Spleen (tissue), 11 donors: ENCODE data around the gene RELA. TPM values are rescaled to one million over a fixed set of nuclear protein-coding genes. Genes with fewer than 3 reads are reported as not detected.

Source experiments
- DNase-seq: peaks from one replicate; pipeline ENCODE4 v3.0.0-alpha.2; 2020
- H3K27ac ChIP-seq, 8 donors: fragments of 200-600 bp; sonication (generic) in 7 of 8; 1 replicate in 4 of 8; 2 replicates in 4 of 8; pipeline versions ENCODE4 v1.5.0 to v1.8.0; 2016 to 2021; ENCODE audit warnings: inconsistent platforms in 4 of 8, mild to moderate bottlenecking in 4 of 8, moderate library complexity in 1 of 8
- H3K27me3 ChIP-seq, 7 donors: fragments of 200-600 bp; sonication (generic) in 6 of 7; replicated peaks in 1 of 7; 1 replicate in 4 of 7; 2 replicates in 3 of 7; pipeline versions ENCODE4 v1.5.0 to v1.8.0; 2016 to 2021; ENCODE audit warnings: inconsistent platforms in 3 of 7, mild to moderate bottlenecking in 1 of 7
- H3K36me3 ChIP-seq, 6 donors: fragments of 200-600 bp; sonication (generic) in 5 of 6; 1 replicate in 4 of 6; 2 replicates in 2 of 6; pipeline versions ENCODE4 v1.5.0 to v1.8.0; 2016 to 2021; ENCODE audit warnings: inconsistent platforms in 2 of 6
- H3K4me1 ChIP-seq, 6 donors: fragments of 200-600 bp; sonication (generic) in 5 of 6; 1 replicate in 3 of 6; 2 replicates in 3 of 6; pipeline versions ENCODE4 v1.5.0 to v1.8.0; 2016 to 2021; ENCODE audit warnings: inconsistent platforms in 3 of 6
- H3K4me3 ChIP-seq, 8 donors: fragments of 200-600 bp; sonication (generic) in 7 of 8; 1 replicate in 4 of 8; 2 replicates in 4 of 8; pipeline versions ENCODE4 v1.5.0 to v1.8.0; 2016 to 2021; ENCODE audit warnings: inconsistent platforms in 4 of 8, mild to moderate bottlenecking in 4 of 8, moderate library complexity in 2 of 8
- H3K9me3 ChIP-seq, 8 donors: fragments of 200-600 bp; sonication (generic) in 7 of 8; 1 replicate in 4 of 8; 2 replicates in 4 of 8; pipeline versions ENCODE4 v1.5.0 to v1.8.0; 2016 to 2021; ENCODE audit warnings: inconsistent platforms in 4 of 8
- CTCF ChIP-seq, 11 experiments: fragments of 200-600 bp in 7 of 11; fragments of 450-650 bp in 4 of 11; sonication (generic) in 4 of 11; IDR thresholded peaks in 8 of 11; conservative IDR thresholded peaks in 3 of 11; 1 replicate in 7 of 11; 2 replicates in 4 of 11; pipeline versions ENCODE4 v1.4.0 to v1.8.0; 2016 to 2021; ENCODE audit warnings: antibody characterized with exemption in 11 of 11, inconsistent platforms in 4 of 11, mild to moderate bottlenecking in 1 of 11
- POLR2A ChIP-seq, 3 donors: fragments of 450-650 bp; IDR thresholded peaks; one replicate each; pipeline ENCODE4 v1.5.1; 2017; ENCODE audit warnings: antibody characterized with exemption in 3 of 3, mild to moderate bottlenecking in 1 of 3
- POLR2AphosphoS5 ChIP-seq, 3 donors: sonication (generic); formaldehyde crosslinking; IDR thresholded peaks; one replicate each; pipeline ENCODE4 v1.5.1; 2017; ENCODE audit warnings: antibody characterized with exemption in 3 of 3
- WGBS, 5 donors: extraction: QIAGEN DNeasy Blood & Tissue Kit in 3 of 5; methylation state at CpG; one replicate each; pipeline versions ENCODE4 v1.1.5 to v1.1.7; 2013 to 2018; 5-methylcytosine and 5-hydroxymethylcytosine counted together
- intact Hi-C: fragments of 100-400 bp; cut with DNase I; formaldehyde crosslinking; loops from one replicate; pipeline ENCODE4 v1.15.0; 2023; ENCODE audit warnings: low total_unique reads
- polyA plus RNA-seq, 3 donors: library from polyadenylated mRNA; stranded (reverse); fragments of 200-250 nt; gene quantifications; one replicate each; pipeline ENCODE4 v1.2.1, GENCODE V29; 2013
- total RNA-seq, 7 donors: library from RNA; depleted of rRNA in 3 of 7; stranded (reverse); fragments of >200 nt in 3 of 7; fragmentation: NEBNext Ultra II Directional in 4 of 7; extraction: Animal tissue kit (Norgen Biotek cat#: 25700) in 4 of 7; gene quantifications; one replicate each; pipeline versions ENCODE4 v1.1.0 to v1.2.1, GENCODE V29; 2016 to 2021
- donor health status: healthy with polysubstance abuse.
- donor health status: DM: no; HTN: no; CAD: no; lungs with moderate emphysema.
- donor health status: DM: no; HTN: no; CAD: no.
- donor health status: Bipolar disorder and iron deficiency.
- donor health status: healthy.
- donor health status: DM: no; HTN: no; CAD: no.
- donor health status: DM: yes; HTN: yes; CAD: no.

RELA gene
- total and polyA plus RNA-seq, 10 donors = 25.8 to 115 (median 69.5) TPM

GRCh38 chr11:65703846-65704245 lies 41.1 kb upstream of the RELA start:
- H3K4me3 ChIP-seq = no peak overlapping the region
- no peak for DNase-seq
- TF ChIP-seq POLR2AphosphoS5 (IDR thresholded peaks at IDR 0.05) = no peak
- no peak for TF ChIP-seq POLR2A (IDR thresholded peaks at IDR 0.05)
- TF ChIP-seq CTCF (IDR thresholded peaks at IDR 0.05 in 8 of 11, conservative IDR thresholded peaks at IDR 0.05 in 3 of 11) = no peak
- intact Hi-C loops = loop anchor here (10.0 kb wide), 1 partner anchor 69 kb away; the partner anchor contains the start of gene SIPA1
- peaks cover 0 to 9% (median 6%) of the 10 kb centered on the region in 6 donors for H3K4me1 ChIP-seq
- no peak overlapping the region for H3K27ac ChIP-seq
- H3K27me3 ChIP-seq = peaks cover 0 to 5% (median 0%) of the 10 kb centered on the region in 7 donors
- no peaks in the 10 kb centered on the region for H3K9me3 ChIP-seq
- WGBS, 5 donors = 72 to 89% (median 79%) methylated on average over 4 of the region's 4 CpGs
- H3K36me3 ChIP-seq = no peaks in the 10 kb centered on the region

- WGBS, 5 donors = 75 to 91% (median 85%) methylated on average over 1 of the region's 1 CpG
- no peak overlapping the region for H3K4me3 ChIP-seq
- no peak for TF ChIP-seq POLR2A (IDR thresholded peaks at IDR 0.05)
- TF ChIP-seq CTCF (IDR thresholded peaks at IDR 0.05 in 8 of 11, conservative IDR thresholded peaks at IDR 0.05 in 3 of 11) = no peak
- TF ChIP-seq POLR2AphosphoS5 (IDR thresholded peaks at IDR 0.05) = no peak
- no peaks in the 10 kb centered on the region for H3K36me3 ChIP-seq
- no peaks in the 10 kb centered on the region for H3K9me3 ChIP-seq
- intact Hi-C loops = loop anchor here (10.0 kb wide), 1 partner anchor 67 kb away; the partner anchor contains the start of gene SIPA1
- peaks cover 0 to 5% (median 0%) of the 10 kb centered on the region in 7 donors for H3K27me3 ChIP-seq
- no peak for DNase-seq
- H3K4me1 ChIP-seq = peaks cover 0 to 9% (median 5%) of the 10 kb centered on the region in 6 donors
- H3K27ac ChIP-seq = no peak overlapping the region
Measured at GRCh38 chr11:65701686-65702085, 39.0 kb upstream of the RELA start.

GRCh38 chr11:65700399-65700798 lies 37.7 kb upstream of the RELA start:
- no peak for TF ChIP-seq POLR2AphosphoS5 (IDR thresholded peaks at IDR 0.05)
- TF ChIP-seq POLR2A (IDR thresholded peaks at IDR 0.05) = no peak
- TF ChIP-seq CTCF (IDR thresholded peaks at IDR 0.05 in 8 of 11, conservative IDR thresholded peaks at IDR 0.05 in 3 of 11) = no peak
- intact Hi-C loops = loop anchor here (10.0 kb wide), 1 partner anchor 66 kb away; the partner anchor contains the start of gene SIPA1
- whole genome bisulfite sequencing, 5 donors = 70 to 88% (median 76%) methylated on average over 3 of the region's 3 CpGs
- Histone ChIP-seq H3K36me3 (no peaks in the 10 kb centered on the region), H3K27me3 (peaks cover 0 to 5% (median 0%) of the 10 kb centered on the region in 7 donors), H3K27ac (no peak overlapping the region), H3K4me3 (no peak overlapping the region), H3K4me1 (no peaks in the 10 kb centered on the region), H3K9me3 (no peaks in the 10 kb centered on the region)
- no peak for DNase-seq

GRCh38 chr11:65699306-65699705 lies 36.6 kb upstream of the RELA start:
- TF ChIP-seq POLR2A (IDR thresholded peaks at IDR 0.05) (no peak), CTCF (IDR thresholded peaks at IDR 0.05 in 8 of 11, conservative IDR thresholded peaks at IDR 0.05 in 3 of 11) (no peak), POLR2AphosphoS5 (IDR thresholded peaks at IDR 0.05) (no peak)
- 74 to 89% (median 84%) methylated on average over 7 of the region's 7 CpGs for WGBS, 5 donors
- Histone ChIP-seq H3K4me1 (no peaks in the 10 kb centered on the region), H3K27ac (no peak overlapping the region), H3K27me3 (peaks cover 0 to 3% (median 0%) of the 10 kb centered on the region in 7 donors), H3K4me3 (no peak overlapping the region), H3K9me3 (no peaks in the 10 kb centered on the region), H3K36me3 (no peaks in the 10 kb centered on the region)
- no peak for DNase-seq
- intact Hi-C loops = no loop called here
